GM13976 (cell line): ENCODE results near the gene STRBP.

ENCODE experiments used
- DNase-seq: peaks from one replicate; pipeline ENCODE4 v3.0.0; 2012; ENCODE audit warnings: low spot score
- CTCF ChIP-seq: IDR thresholded peaks from 2 replicates; pipeline ENCODE4 v1.5.1; 2012; ENCODE audit warnings: borderline replicate concordance, mild to moderate bottlenecking; ENCODE audit not compliant: insufficient read depth; ENCODE audit errors: extremely low read depth, missing control alignments, control extremely low read depth
- in situ Hi-C: fragments of 300-500 bp; cut with MboI; formaldehyde crosslinking; loops from one replicate; pipeline ENCODE4 v1.12.0; 2022; ENCODE audit warnings: low sequenced_read_pairs, mixed read lengths, inconsistent platforms; ENCODE audit not compliant: unreplicated experiment

STRBP gene

GRCh38 chr9:123089040-123089439 is 179.3 kb downstream of the STRBP start:
- no peak for DNase-seq
- in situ Hi-C loops, result loop anchor here (10.0 kb wide), 1 partner anchor 266 kb away; the partner anchor contains the start of gene CRB2
- TF ChIP-seq CTCF, result no peak

GRCh38 chr9:123087359-123087888 is 181.0 kb downstream of the STRBP start:
- in situ Hi-C loops, result loop anchor here (10.0 kb wide), 1 partner anchor 267 kb away; the partner anchor contains the start of gene CRB2
- no peak for DNase-seq
- no peak for TF ChIP-seq CTCF

GRCh38 chr9:123085916-123086315 is 182.5 kb downstream of the STRBP start:
- in situ Hi-C loops, result loop anchor here (10.0 kb wide), 1 partner anchor 269 kb away; the partner anchor contains the start of gene CRB2
- no peak for DNase-seq
- TF ChIP-seq CTCF, result no peak

GRCh38 chr9:123084256-123084655 is 184.1 kb downstream of the STRBP start:
- DNase-seq, result no peak
- no peak for TF ChIP-seq CTCF
- in situ Hi-C loops, result loop anchor here (10.0 kb wide), 1 partner anchor 271 kb away; the partner anchor contains the start of gene CRB2

- TF ChIP-seq CTCF, result no peak
- no peak for DNase-seq
- in situ Hi-C loops, result loop anchor here (10.0 kb wide), 1 partner anchor 271 kb away; the partner anchor contains the start of gene CRB2
Measured at GRCh38 chr9:123083680-123084079, 184.7 kb downstream of the STRBP start.

GRCh38 chr9:123081824-123082223 is 186.6 kb downstream of the STRBP start:
- no peak for DNase-seq
- in situ Hi-C loops, result loop anchor here (10.0 kb wide), 1 partner anchor 273 kb away; the partner anchor contains the start of gene CRB2
- TF ChIP-seq CTCF, result peak; percentile 41
